HG03571 (cell line): ENCODE results near the gene SVEP1.
"Not testable (repeated sequence)": the region's sequence is repeated elsewhere in the genome, so short reads cannot be mapped to it uniquely, and the experiment has no call there.

ENCODE experiments used
- ATAC-seq: cut with Tn5 transposase; IDR thresholded peaks from one replicate; pipeline ENCODE4 v1.9.1; 2021; ENCODE audit not compliant: unreplicated experiment

Gene SVEP1

DNA sequence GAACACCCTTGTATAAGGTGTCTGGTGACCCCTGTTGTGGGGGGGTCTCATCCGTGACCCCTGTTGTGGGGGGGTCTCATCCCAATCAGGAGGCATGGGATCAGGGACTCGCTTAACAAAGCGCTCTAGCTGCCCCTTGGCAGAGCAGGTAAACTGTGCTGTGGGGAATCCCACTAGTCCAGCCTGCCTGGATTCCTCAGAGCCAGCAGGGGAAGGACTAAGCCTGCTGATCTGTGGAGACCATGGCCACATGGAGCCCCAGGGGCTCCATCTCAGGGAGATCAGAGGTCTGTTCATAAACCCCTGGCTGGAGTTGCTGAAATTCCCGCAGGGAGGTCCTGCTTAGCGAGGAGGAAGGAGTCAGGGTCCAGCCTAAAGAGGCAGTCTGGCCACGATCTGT lies 196.1 kb downstream of the SVEP1 start:
- no peak for ATAC-seq

DNA sequence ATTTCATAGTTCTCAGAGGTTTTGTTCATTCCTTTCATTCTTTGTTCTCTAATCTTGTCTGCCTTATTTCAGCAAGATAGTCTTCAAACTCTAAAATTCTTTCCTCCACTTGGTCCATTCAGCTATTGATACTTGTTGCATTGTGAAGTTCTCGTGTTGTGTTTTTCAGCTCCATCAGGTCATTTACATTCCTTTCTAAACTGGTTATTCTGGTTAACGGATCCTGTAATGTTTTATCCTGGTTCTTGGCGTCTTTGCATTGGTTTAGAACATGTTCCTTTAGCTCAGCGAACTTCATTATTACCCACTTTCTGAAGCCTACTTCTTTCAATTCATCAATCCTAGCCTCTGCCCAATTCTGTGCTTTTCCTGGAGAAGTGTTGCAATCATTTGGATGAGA lies 196.8 kb downstream of the SVEP1 start:
- no peak for ATAC-seq

DNA sequence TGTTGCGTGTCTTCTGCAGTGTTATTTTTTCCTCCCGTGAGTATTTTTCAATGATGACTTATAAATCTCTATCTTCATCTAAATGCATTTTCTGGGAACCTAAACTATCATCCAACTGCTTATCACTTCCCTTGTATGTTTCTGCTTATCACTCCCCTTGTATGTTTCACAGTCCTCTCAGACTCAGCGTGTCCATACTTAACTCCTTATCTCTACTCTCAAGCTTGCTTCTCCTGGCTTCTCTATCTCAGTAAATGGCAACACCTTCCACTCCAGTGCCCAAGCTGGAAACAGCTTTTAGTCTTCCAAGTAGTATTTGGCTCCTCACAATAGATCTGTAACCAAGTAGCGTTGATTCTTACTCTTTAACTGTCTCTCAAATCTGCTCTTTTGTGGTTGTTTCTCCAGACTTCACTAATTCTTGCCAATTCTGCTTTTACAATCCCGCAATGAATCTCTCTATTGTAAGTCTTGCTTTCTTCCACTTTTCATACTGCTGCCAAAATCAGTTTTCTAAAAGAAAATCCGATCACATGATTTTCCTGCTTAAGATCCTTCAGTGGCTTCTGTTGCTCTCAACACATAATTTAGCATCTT lies 208.0 kb downstream of the SVEP1 start:
- no peak for ATAC-seq

DNA sequence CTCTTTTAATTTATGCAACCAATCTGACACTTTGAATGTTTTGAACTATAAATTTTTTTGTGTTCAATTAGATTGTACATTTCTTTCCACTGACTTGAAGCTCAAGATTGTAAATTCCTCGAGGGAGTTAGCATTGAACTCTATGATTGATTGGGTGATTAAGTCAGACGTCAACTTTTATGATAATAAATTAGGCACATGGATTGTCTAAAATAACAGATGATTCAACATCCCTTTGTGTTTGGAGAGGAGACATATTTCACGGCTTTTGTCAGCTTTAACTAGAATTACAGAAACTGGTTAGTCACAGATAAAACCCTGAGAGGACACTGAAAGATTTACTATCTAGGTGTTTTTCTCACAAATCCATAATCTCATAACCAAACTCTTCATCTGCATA lies 209.2 kb downstream of the SVEP1 start:
- ATAC-seq = no peak

DNA sequence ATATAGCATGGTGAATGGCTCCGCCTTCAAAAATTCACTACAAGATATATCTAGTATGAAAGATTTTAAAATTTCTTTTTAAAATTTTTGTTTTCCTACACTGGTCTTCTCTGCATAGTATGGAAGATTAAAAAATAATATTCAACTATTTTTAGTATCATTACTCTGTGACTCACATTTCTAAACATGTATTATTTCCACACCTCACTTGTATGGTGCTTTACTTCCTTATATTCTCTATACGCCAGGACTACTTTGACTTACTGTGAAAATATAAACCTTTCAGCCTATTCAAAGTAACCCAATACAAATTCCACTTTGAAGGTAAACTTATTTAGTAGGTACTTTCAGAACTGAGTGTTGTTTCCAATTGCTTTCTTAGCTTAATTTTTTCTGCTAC lies 215.1 kb downstream of the SVEP1 start:
- no peak for ATAC-seq

DNA sequence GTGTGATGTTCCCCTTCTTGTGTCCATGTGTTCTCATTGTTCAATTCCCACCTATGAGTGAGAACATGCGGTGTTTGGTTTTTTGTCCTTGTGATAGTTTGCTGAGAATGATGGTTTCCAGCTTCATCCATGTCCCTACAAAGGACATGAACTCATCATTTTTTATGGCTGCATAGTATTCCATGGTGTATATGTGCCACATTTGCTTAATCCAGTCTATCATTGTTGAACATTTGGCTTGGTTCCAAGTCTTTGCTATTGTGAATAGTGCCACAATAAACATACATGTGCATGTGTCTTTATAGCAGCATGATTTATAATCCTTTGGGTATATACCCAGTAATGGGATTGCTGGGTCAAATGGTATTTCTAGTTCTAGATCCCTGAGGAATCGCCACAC lies 220.5 kb downstream of the SVEP1 start:
- ATAC-seq = not testable (repeated sequence)

DNA sequence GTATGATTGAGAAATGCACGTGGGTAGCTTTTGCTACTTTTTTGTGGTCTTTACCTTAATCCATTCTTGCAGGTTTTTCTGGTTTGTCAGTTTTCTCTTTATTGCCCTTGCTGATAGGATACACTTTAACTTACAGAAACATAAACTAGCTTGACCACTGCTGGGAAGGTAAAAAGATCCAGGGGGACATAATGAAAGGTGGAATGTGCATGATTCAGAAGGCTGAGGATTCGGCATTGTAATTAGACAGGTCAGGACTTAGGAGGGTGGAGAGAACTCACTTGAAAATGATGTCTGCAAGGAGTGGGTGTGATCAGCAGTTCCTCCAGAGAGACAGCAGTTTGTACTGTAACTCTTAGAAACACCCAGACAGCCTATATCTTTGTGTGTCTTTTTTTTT lies 222.0 kb downstream of the SVEP1 start:
- ATAC-seq = no peak

DNA sequence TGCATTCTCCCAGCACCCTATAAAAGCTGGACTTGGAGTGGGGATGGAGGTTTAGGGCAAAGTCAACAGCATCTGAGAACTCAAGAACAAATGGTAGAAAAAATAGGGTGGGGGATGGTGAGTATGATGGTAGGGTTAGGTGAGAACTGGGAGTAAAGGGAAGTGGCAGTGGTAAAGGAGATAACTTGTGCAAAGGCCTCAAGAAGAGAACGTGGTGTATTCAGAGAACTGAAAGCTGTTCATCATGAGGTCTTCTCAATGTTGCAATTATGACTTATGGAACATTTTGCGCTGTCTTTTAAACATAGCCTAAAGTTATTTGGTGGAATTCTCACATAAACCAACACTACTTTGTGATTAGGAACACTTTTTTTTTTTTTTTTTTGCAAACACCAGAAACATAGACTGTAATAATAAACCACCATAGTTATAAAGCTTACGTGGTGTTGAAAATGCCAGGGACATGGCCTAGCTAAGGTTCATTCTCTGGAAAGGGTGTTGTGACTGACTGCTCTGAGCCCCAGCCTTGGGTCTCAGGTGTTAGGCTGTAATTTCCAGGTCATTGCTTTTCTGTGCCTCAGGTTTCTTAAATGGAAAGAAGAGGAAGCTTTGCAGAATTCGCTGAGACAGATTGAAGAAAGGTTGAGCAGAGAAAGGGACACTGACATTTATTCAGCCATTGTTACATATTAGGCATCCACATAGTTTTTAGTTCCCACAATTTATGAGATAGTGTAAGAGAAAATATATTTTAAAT lies 222.7 kb downstream of the SVEP1 start:
- no peak for ATAC-seq

DNA sequence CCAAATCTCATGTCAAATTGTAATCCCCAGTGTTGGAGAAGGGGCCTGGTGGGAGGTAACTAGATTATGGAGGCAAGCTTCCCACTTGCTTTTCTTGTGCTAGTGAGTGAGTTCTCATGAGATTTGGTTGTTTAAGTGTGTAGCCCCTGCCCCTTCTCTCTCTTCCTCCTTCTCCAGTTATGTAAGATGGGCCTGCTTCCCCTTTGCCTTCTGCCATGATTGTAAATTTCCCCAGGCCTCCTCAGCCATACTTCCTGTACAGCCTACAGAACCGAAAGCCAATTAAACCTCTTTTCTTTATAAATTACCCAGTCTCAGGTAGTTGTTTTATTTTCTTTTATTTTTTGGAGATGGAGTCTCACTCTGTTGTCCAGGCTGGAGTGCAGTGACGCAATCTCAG lies 223.6 kb downstream of the SVEP1 start:
- ATAC-seq = no peak

DNA sequence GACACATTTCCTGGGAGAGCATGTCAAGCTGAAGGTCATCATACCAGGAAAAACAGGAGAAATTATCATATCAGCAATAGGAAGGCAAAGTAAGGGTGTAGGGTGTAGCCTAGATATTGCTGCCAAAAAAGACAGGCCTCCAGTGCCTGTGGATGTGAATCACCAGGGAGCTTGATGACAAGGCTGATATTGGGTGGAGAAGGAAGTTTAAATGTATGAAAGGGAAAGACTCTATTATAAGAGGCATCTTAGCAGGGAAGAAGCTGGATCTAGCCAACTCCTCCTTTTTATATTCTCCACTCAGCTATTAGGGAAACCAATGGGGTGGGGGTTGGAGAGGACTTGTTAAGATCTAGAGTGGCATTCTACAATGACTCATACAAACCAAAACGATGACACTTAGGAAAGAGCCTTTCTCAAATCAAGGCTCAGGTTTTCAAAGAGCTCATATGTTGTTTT lies 228.5 kb downstream of the SVEP1 start:
- no peak for ATAC-seq

DNA sequence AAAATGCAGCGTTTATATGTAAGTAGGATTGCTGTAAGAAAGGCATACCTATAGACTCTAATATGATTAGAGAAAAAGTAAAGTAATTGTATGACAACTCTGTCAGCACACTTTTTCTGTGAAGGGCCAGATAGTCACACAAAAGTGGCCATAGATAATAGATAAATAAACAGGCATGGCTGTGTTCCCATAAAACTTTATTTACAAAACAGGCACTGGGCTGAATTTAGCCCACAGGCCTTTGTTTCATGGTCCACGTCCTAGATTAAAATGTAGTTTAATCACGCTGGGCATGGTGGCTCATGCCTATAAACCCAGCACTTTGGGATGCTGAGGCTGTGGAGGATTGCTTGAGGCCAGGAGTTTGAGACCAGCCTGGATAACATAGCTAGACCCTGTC lies 233.2 kb downstream of the SVEP1 start:
- no peak for ATAC-seq

DNA sequence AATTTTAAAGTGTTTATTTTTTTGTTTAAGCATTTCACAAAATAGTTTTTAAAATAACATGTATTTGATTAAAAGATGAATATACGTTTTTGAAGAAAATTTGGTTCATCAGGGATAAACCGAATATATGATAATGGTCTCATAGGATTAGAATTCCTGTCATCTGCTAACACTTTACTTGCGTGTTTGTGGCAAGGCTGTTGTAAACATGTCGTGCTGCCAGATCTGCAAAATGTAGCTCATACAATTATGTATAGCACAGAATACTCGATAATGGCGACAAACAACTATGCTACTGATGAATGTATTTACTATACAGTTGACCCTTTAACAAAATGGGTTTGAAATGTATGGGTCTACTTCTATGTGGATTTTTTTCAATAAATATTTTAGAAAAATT lies 234.7 kb downstream of the SVEP1 start:
- ATAC-seq = no peak

DNA sequence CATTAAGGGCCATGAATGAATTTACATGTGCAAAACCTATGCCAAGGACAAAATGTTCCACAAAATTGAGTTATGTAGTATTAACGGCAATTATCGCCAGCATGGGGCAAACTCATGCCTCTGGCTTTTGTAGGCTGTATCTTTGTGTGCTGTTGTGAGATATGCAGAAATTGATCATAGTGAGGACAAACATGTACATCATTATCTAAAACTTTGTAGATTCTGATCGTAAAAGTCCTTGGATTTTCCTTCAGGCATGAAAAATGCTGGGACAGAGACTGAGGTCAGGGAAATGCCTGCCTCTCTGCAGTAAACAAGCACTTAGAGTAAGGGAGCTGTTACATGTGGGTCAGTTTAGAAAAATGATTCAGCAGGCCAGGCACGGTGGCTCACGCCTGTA lies 236.0 kb downstream of the SVEP1 start:
- ATAC-seq = no peak

DNA sequence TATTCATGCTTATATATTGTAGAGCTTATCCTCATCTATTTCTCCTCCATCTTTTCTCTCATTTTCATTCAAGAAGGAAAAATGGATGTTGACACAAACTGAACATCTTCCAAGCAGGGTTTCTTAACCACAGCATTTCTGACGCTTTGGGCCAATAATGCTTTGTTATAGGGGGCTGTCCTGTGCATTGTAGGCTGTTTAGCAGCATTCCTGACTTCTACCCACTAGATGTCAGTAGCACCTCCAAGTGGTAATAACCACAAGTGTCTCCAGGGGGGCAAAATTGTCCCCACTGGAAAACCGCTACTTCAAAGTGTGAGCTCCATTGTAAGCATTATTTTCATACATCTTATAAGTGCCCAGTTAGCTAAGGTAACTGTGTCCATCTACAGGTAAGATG lies 239.2 kb downstream of the SVEP1 start:
- no peak for ATAC-seq

DNA sequence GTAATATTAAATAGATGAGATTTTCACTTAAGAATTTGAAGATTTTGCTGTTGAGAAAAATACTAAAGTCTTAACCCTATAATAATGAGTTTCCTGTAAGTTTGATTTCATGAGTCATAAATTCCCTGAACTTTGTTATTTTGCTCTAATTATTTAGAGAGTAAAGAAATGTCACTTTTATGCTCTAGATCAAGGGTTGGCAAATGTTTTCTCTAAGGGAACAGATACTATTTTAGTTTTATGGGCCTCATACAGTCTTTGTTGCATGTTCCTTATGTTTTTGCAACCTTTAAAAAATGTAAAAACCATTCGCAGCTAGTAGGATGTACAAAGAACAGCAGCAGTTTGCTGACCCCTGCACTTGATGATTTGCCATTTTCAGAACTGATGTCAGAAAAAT lies 241.4 kb downstream of the SVEP1 start:
- ATAC-seq = no peak

DNA sequence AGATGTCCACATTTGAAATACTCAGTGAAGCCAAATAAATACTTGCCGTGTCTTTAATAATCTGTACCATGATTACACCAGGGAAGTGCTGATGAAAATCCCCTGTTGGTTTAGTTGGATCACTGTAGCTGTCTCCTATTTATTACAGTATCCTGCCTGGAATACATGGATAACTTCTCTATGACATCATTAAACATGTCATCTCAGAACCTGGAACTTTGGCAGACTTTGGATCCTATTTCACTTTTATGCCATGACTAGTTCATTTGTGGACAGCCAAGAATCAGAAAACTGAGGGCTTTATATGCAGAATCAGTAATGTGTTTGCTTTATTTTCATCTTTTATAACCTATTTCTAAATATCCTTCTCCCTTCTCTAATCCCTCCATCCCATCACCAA lies 241.8 kb downstream of the SVEP1 start, which contains the start of gene TXNDC8:
TXNDC8 (minus strand) TSS at position 137 of the 400 bp plus-strand sequence.
- ATAC-seq = no peak

DNA sequence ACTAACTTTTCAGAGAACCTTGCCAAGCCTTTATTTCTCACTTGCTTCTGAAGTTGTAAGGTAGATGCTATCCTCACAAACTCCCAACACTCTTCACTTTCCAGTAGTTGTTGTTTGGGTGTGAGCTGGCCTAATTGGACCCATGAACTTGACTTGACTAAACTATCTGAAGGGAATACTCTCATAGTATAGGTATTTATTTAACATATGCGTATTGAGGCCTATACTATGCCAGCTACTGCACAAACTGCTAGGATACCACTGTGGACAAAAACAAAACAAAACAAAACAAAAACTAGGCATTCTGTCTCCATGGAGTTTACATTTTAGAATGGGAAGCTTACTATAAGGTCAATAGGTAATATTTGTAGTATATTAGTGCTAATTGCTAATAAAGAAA lies 243.2 kb downstream of the SVEP1 start:
- no peak for ATAC-seq

DNA sequence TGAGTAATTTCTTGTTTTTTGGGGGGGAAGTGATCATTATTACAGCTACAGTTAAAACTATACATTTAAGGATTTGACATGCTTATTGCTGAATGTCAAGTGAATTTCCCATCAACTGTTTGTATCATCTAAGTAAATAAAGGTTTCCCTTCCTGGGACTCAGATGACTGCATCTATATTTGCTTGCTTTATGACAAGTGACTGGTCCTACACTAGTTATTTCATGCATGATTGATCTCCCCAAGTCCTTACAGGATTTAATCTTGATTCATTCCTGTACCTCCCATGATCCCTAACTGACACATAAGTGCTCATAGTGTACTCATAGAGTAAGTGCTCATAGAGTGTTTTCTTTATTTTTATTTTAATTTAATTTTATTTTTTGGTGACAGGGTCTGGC lies 244.7 kb downstream of the SVEP1 start:
- ATAC-seq = no peak

DNA sequence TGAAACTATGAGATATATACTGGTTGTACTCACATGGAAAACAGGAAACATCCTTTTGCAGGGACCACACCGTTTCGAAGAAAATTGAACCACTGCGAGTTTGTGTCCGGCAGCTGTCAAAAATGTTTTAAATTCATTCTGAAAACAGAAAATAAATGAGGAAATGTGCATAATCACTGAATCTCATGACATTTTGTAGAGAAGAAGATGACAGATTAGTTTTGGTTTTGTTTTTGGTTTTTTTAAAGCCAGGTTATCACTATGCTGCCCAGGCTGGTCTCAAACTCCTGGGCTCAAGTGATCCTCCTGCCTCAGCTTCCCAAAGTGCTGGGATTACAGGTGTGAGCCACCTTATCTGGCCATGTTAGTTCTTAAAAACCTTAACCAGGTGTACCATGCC lies 245.4 kb downstream of the SVEP1 start:
- ATAC-seq = peak; percentile 57

DNA sequence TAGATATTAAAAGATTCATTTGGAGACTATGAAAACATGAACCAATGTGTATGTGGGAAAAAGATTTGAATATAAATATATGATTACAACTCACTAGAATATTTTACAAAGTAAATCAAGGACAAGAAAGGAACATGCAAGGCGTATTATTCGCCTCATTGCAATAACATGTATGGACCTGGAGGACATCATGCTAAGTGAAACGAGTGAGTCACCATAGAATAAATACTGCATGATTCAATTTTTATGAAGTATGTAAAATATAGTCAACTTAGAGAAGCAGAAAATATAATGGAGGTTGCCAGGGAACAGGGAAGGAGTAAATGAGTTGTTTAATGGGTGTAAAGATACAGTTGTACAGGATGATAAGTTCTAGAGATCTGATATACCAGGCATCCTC lies 246.8 kb downstream of the SVEP1 start:
- no peak for ATAC-seq

DNA sequence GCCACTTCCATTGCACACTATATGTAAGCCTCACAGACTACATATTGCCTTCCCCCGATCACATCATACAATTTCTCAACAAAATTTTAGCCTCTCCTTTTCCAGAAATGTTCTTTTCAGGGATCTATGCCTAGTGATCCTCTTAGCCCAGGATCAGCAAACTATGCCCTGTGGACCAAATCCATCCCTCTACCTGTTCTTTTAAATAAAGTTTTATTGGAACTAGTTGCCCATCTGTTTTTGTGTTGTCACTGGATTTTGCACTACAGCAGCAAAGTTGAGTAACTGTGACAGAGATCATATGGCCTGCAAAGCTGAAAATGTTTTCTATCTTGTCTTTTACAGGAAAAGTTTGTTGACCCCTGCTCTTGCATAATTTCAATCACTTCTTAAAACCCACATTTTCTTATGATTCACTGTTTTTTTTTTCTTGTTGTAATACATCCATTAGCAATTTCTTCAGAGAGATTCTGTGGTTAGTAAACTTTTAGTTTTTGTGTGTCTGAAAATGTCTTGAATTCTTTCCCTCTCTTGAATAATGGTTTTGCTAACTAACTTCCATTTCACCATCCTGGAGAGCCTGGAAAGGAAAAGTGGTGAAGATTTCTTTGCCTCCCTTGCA lies 248.9 kb downstream of the SVEP1 start:
- ATAC-seq = no peak

DNA sequence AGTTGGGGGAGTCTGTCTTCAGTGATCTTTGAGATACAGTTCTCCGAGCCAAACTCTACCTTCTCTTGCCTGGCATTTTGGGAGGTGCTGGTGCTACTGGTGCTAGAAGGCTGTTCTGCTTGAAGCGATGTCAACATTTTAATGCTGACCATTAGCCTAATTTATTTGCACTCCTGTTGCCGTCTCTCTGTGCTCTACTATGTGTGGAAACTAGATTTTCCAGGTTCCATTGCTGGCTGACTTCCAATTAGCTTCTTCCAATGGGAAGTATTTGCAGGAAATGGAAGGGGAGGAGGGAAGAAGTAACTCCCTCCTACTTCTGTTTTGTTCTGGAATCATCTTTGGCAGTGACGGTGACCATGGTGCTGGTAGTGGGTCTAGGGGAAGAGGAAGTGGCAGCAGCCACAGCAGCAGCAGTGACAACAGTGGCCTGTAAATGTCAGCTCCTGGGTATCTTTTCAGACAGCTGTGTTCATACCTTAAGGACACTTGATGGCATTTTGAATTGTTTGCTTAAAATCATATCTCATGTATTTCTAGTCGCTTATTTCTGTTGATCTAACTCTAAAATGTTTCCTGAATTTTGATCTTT lies 249.8 kb downstream of the SVEP1 start:
- no peak for ATAC-seq
